ENCODE measurements around the gene ATP6V0A1. TPM values are rescaled to one million over a fixed set of nuclear protein-coding genes. Genes with fewer than 3 reads are reported as not detected.

The ATP6V0A1 gene
- total RNA-seq, 1 donor from 2014 or later = 40.4 TPM

DNA sequence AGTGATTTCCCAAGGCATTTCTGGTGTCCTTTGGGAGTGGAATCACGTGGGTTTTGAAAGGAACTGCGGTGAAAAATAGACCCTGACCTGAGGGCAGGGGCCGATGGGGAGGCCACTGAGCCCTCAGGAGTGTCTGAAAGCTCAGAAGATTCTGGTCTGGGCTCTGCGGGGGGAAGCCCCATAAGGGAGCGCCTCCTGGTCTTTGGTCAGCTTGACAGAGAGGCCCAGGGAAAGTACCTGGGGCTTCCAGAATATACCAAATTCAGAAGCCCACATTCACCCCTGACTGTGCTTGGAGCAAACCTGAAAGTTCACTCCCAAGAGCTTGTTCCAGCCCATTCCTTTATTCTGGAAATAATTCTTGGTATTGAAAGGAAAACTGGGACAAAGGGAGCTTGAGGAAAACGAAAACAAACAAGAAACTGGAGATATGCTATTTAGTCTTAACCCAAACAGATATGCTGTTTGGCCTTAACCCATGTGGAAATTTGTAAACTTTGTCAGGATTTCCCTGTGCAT lies 54.1 kb downstream of the ATP6V0A1 start:
- Histone ChIP-seq H3K9me3 (ENCODE audit: low read depth) (no peaks in the 10 kb centered on the region), H4K20me1 (ENCODE audit: low read depth) (no peaks in the 10 kb centered on the region), H3K4me2 (no peak overlapping the region), H3K27me3 (no peaks in the 10 kb centered on the region), H3K79me2 (ENCODE audit: low read depth) (no peaks in the 10 kb centered on the region), H3K36me3 (no peaks in the 10 kb centered on the region), H3K4me3 (no peak overlapping the region), H3K4me1 (peaks cover 3% of the 10 kb centered on the region), H3K27ac (no peak overlapping the region), H3F3A (ENCODE audit: low read depth) (no peaks in the 10 kb centered on the region), H2AFZ (replicated peaks) (no peak overlapping the region), H3K9ac (no peak overlapping the region)
- Mint-ChIP-seq H3K36me3 (peaks cover 31% of the 10 kb centered on the region), H3K9me3 (no peaks in the 10 kb centered on the region), H3K4me3 (no peak overlapping the region), H3K4me1 (peaks cover 25% of the 10 kb centered on the region), H3K27me3 (ENCODE audit: insufficient read depth, low read depth) (peaks cover 2% of the 10 kb centered on the region), H3K27ac (no peak overlapping the region)
- DNase-seq (ENCODE audit: low spot score) = no peak
- no peak for TF ChIP-seq EZH2phosphoT487 (IDR thresholded peaks at IDR 0.05)
- TF ChIP-seq EZH2 (IDR thresholded peaks at IDR 0.05) = no peak
- TF ChIP-seq, protein P1, sequence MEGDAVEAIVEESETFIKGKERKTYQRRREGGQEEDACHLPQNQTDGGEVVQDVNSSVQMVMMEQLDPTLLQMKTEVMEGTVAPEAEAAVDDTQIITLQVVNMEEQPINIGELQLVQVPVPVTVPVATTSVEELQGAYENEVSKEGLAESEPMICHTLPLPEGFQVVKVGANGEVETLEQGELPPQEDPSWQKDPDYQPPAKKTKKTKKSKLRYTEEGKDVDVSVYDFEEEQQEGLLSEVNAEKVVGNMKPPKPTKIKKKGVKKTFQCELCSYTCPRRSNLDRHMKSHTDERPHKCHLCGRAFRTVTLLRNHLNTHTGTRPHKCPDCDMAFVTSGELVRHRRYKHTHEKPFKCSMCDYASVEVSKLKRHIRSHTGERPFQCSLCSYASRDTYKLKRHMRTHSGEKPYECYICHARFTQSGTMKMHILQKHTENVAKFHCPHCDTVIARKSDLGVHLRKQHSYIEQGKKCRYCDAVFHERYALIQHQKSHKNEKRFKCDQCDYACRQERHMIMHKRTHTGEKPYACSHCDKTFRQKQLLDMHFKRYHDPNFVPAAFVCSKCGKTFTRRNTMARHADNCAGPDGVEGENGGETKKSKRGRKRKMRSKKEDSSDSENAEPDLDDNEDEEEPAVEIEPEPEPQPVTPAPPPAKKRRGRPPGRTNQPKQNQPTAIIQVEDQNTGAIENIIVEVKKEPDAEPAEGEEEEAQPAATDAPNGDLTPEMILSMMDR (IDR thresholded peaks at IDR 0.05) = no peak

DNA sequence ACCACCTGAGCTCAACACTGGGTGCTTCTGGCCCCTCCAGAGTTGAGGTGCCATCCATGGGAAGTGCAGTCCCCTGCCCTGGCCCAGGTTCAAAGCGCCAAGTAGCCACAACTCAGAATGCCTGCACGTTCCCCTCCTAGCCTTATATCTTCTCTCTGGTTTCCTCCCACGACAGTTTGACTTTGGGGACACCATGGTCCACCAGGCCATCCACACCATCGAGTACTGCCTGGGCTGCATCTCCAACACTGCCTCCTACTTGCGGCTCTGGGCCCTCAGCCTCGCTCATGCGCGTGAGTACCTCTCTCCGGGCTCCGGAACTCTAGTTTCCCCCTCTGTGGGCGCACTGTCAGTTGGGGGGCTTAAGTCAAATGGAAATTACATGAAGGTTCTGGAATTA lies 55.0 kb downstream of the ATP6V0A1 start:
- H3K27ac ChIP-seq = no peak overlapping the region
- no peaks in the 10 kb centered on the region for H4K20me1 ChIP-seq (ENCODE audit: low read depth)
- TF ChIP-seq EZH2 (IDR thresholded peaks at IDR 0.05) (no peak), EZH2phosphoT487 (IDR thresholded peaks at IDR 0.05) (no peak)
- TF ChIP-seq, protein P1 (IDR thresholded peaks at IDR 0.05) = no peak
- no peak overlapping the region for H2AFZ ChIP-seq (replicated peaks)
- H3K4me3 Mint-ChIP-seq = no peak overlapping the region
- H3K4me1 Mint-ChIP-seq = peaks cover 31% of the 10 kb centered on the region
- H3F3A ChIP-seq (ENCODE audit: low read depth) = no peaks in the 10 kb centered on the region
- H3K9me3 Mint-ChIP-seq = no peaks in the 10 kb centered on the region
- DNase-seq (ENCODE audit: low spot score) = no peak
- H3K4me3 ChIP-seq = no peak overlapping the region
- H3K27me3 ChIP-seq = no peaks in the 10 kb centered on the region
- H3K4me2 ChIP-seq = no peak overlapping the region
- peaks cover 4% of the 10 kb centered on the region for H3K4me1 ChIP-seq
- H3K36me3 ChIP-seq = no peaks in the 10 kb centered on the region
- H3K9me3 ChIP-seq (ENCODE audit: low read depth) = no peaks in the 10 kb centered on the region
- H3K79me2 ChIP-seq (ENCODE audit: low read depth) = no peaks in the 10 kb centered on the region
- peak overlapping the region; percentile 42 for H3K27ac Mint-ChIP-seq
- peaks cover 29% of the 10 kb centered on the region for H3K36me3 Mint-ChIP-seq
- no peak overlapping the region for H3K9ac ChIP-seq
- peaks cover 4% of the 10 kb centered on the region for H3K27me3 Mint-ChIP-seq (ENCODE audit: insufficient read depth, low read depth)

- H3K4me3 Mint-ChIP-seq = no peak overlapping the region
- Histone ChIP-seq H3K4me3 (no peak overlapping the region), H3K4me1 (peaks cover 10% of the 10 kb centered on the region), H3K36me3 (no peaks in the 10 kb centered on the region), H3K9ac (no peak overlapping the region), H4K20me1 (ENCODE audit: low read depth) (no peaks in the 10 kb centered on the region), H3K4me2 (no peak overlapping the region), H3K27ac (peak overlapping the region; percentile 84), H2AFZ (replicated peaks) (no peak overlapping the region), H3K9me3 (ENCODE audit: low read depth) (no peaks in the 10 kb centered on the region), H3K27me3 (no peaks in the 10 kb centered on the region), H3K79me2 (ENCODE audit: low read depth) (no peaks in the 10 kb centered on the region), H3F3A (ENCODE audit: low read depth) (peaks cover 2% of the 10 kb centered on the region)
- no peak overlapping the region for H3K27ac Mint-ChIP-seq
- H3K36me3 Mint-ChIP-seq = peaks cover 25% of the 10 kb centered on the region
- DNase-seq (ENCODE audit: low spot score) = no peak
- no peak for TF ChIP-seq EZH2 (IDR thresholded peaks at IDR 0.05)
- TF ChIP-seq, protein P1 (IDR thresholded peaks at IDR 0.05) = no peak
- no peak for TF ChIP-seq EZH2phosphoT487 (IDR thresholded peaks at IDR 0.05)
- peaks cover 4% of the 10 kb centered on the region for H3K27me3 Mint-ChIP-seq (ENCODE audit: insufficient read depth, low read depth)
- H3K4me1 Mint-ChIP-seq = peaks cover 37% of the 10 kb centered on the region
- H3K9me3 Mint-ChIP-seq = no peaks in the 10 kb centered on the region
Observed at GRCh38 chr17:42514279-42514678, 55.6 kb downstream of the ATP6V0A1 start.

Measured in neural progenitor cell (in vitro differentiated cells).